Lung (tissue), 12 donors: ENCODE measurements around the gene ZNF77. TPM values are rescaled to one million over a fixed set of nuclear protein-coding genes. Genes with fewer than 3 reads are reported as not detected.

Experiments used
- ATAC-seq: fragments of 200-7000 bp; cut with Tn5 transposase; one replicate; pipeline ENCODE4 v1.9.1; 2020; ENCODE audit warnings: moderate number of reproducible peaks; ENCODE audit not compliant: insufficient read depth, low FRiP score
- DNase-seq, 3 donors: peaks; one replicate each; pipeline ENCODE4 v3.0.0-alpha.2; 2013 to 2017
- H3K27ac ChIP-seq, 2 donors: one replicate each; pipeline ENCODE4 v1.5.1; 2013; ENCODE audit warnings: mild to moderate bottlenecking in 2 of 2, moderate library complexity in 2 of 2, control low read depth in 1 of 2, inconsistent platforms in 1 of 2, low read depth in 1 of 2, low read length in 1 of 2
- H3K27me3 ChIP-seq, 3 donors: one replicate each; pipeline ENCODE4 v1.5.1; 2013; ENCODE audit warnings: low read length in 2 of 3; ENCODE audit not compliant: control insufficient read depth in 3 of 3, insufficient read depth in 3 of 3
- H3K36me3 ChIP-seq, 4 donors: one replicate each; pipeline ENCODE4 v1.5.1; 2013; ENCODE audit warnings: low read length in 4 of 4, mild to moderate bottlenecking in 1 of 4, moderate library complexity in 1 of 4; ENCODE audit not compliant: control insufficient read depth in 4 of 4, insufficient read depth in 4 of 4
- H3K4me1 ChIP-seq, 5 donors: one replicate each; pipeline ENCODE4 v1.5.1; 2013; ENCODE audit warnings: low read length in 5 of 5, mild to moderate bottlenecking in 2 of 5, moderate library complexity in 1 of 5; ENCODE audit not compliant: control insufficient read depth in 5 of 5, insufficient read depth in 5 of 5
- H3K4me3 ChIP-seq: one replicate; pipeline ENCODE4 v1.5.1; 2013; ENCODE audit warnings: mild to moderate bottlenecking, control low read depth, moderate library complexity
- H3K9ac ChIP-seq, 2 donors: one replicate each; pipeline ENCODE4 v1.5.1; 2013; ENCODE audit warnings: low read length in 2 of 2, control low read depth in 1 of 2; ENCODE audit not compliant: insufficient read depth in 1 of 2
- H3K9me3 ChIP-seq, 4 donors: one replicate each; pipeline ENCODE4 v1.5.1; 2013; ENCODE audit warnings: low read length in 3 of 4, mild to moderate bottlenecking in 1 of 4, moderate library complexity in 1 of 4; ENCODE audit not compliant: control insufficient read depth in 4 of 4, insufficient read depth in 3 of 4
- WGBS, 2 donors: extraction: QIAGEN DNeasy Blood & Tissue Kit; methylation state at CpG; one replicate each; pipeline ENCODE4 v1.1.7; 2013; 5-methylcytosine and 5-hydroxymethylcytosine counted together
- polyA plus RNA-seq, 2 donors: library from polyadenylated mRNA; stranded (reverse); fragments of 200-250 nt; gene quantifications; one replicate each; pipeline ENCODE4 v1.2.1, GENCODE V29; 2013
- total RNA-seq, 2 donors: library from RNA; depleted of rRNA in 1 of 2; stranded (reverse); fragments of >200 nt in 1 of 2; gene quantifications; one replicate each; pipeline ENCODE4 v1.2.1, GENCODE V29; 2014 to 2021
- TF ChIP-seq, protein P1 (sequence below): IDR thresholded peaks from 2 replicates; pipeline ENCODE4 v1.5.1; 2012; ENCODE audit warnings: mild to moderate bottlenecking; ENCODE audit errors: control extremely low read depth, extremely low read depth
- donor health status: control.
- donor health status: control.
- donor health status: Bipolar disorder and iron deficiency.
- donor health status: healthy.
- donor health status: DM: yes; HTN: yes; CAD: no.

ZNF77 gene
- total and polyA plus RNA-seq, 4 donors = 3.0 to 6.7 (median 3.2) TPM

DNA sequence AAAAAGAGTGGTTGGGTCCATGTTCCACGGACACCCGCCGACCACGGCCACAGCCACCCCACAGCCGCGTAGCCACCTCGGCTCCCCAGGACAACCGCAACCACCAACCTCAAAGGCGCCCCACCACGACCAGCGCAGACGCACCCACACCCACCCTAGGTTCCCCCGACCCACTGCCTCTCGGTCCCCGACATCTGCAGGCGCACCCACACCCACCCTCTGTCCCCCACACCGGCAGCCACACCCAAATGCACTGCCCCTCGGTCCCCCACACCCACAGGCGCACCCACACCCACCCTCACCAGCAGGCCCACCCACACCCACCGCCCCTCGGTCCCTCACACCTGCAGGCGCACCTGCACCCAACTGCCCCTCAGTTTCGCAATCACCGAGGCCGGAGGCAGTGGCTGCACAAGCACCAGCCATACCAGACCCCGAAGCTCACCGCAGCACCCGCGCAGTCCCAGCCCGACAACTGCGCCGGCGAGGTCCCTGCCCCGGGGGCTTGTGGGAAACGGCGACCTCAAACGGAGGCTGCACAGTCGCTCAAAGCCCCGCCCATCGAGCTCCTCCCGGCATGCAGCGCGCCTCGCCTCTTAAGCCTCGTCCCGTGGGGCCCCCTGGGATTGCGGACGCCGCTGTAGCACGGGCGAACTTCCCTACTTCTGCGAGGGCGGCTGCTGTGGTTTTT, 18.3 kb downstream of the ZNF77 start:
- no peak overlapping the region for H3K4me3 ChIP-seq
- H3K36me3 ChIP-seq = peaks cover 0 to 5% (median 0%) of the 10 kb centered on the region in 4 donors
- H3K9ac ChIP-seq = no peak overlapping the region
- WGBS, 2 donors = 93 to 94% methylated on average over 53 of the region's 53 CpGs
- DNase-seq (no peak), ATAC-seq (no peak)
- no peaks in the 10 kb centered on the region for H3K27me3 ChIP-seq
- peaks cover 0 to 5% (median 0%) of the 10 kb centered on the region in 5 donors for H3K4me1 ChIP-seq
- H3K9me3 ChIP-seq = peaks cover 0 to 3% (median under 1%) of the 10 kb centered on the region in 4 donors
- no peak overlapping the region for H3K27ac ChIP-seq
- TF ChIP-seq, protein P1, sequence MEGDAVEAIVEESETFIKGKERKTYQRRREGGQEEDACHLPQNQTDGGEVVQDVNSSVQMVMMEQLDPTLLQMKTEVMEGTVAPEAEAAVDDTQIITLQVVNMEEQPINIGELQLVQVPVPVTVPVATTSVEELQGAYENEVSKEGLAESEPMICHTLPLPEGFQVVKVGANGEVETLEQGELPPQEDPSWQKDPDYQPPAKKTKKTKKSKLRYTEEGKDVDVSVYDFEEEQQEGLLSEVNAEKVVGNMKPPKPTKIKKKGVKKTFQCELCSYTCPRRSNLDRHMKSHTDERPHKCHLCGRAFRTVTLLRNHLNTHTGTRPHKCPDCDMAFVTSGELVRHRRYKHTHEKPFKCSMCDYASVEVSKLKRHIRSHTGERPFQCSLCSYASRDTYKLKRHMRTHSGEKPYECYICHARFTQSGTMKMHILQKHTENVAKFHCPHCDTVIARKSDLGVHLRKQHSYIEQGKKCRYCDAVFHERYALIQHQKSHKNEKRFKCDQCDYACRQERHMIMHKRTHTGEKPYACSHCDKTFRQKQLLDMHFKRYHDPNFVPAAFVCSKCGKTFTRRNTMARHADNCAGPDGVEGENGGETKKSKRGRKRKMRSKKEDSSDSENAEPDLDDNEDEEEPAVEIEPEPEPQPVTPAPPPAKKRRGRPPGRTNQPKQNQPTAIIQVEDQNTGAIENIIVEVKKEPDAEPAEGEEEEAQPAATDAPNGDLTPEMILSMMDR = no peak

DNA sequence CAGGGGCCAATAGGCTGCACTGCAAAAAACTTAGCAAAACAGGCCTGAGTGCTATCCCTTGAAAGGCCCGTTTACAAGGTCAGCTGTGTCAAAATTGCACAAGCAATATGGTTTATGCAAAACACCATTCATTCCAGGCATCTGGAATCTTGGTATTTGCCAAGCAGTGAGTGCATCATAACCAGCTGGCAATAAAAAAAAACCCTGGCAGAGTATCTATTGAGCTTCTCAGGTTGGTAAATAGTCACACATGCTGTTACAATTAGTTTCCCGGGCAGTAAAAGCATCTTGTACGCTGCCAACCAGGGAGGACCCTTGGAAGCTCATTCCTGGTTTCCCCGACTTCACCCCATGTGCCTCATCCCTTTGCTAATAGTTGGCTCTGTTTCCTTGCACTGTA, 21.3 kb downstream of the ZNF77 start:
- 59 to 67% methylated on average over 4 of the region's 4 CpGs for WGBS, 2 donors
- DNase-seq (no peak), ATAC-seq (no peak)
- Histone ChIP-seq H3K36me3 (peaks cover 0 to 8% (median under 1%) of the 10 kb centered on the region in 4 donors), H3K27me3 (no peaks in the 10 kb centered on the region), H3K9me3 (peaks cover 0 to 2% (median 0%) of the 10 kb centered on the region in 4 donors), H3K4me1 (peaks cover 0 to 5% (median 0%) of the 10 kb centered on the region in 5 donors), H3K9ac (no peak overlapping the region), H3K27ac (no peak overlapping the region), H3K4me3 (no peak overlapping the region)
- TF ChIP-seq, protein P1 = no peak

DNA sequence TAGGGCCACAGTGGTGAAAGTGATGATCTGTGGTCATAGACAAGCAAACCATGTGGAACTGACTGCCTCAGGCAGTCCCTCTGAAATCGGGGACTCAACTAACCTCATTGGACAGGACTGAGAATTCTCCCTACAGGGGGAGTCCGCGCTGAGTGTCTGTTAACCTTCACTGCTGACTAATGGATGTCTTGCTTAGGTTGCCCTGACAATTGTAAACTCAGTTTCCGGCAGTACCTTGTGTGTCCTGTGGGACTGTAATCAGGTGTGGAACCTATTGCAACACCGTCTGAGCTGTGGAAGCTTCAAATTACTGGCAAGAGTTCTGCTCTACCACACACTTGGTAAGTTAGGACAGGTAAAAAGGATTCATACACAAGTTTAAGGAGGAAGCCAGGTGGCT, 21.8 kb downstream of the ZNF77 start:
- WGBS, 2 donors = 56 to 60% methylated on average over 5 of the region's 5 CpGs
- H3K27me3 ChIP-seq = no peaks in the 10 kb centered on the region
- H3K4me3 ChIP-seq = no peak overlapping the region
- H3K4me1 ChIP-seq = peaks cover 0 to 5% (median 0%) of the 10 kb centered on the region in 5 donors
- ATAC-seq = no peak
- DNase-seq = no peak
- H3K9ac ChIP-seq = no peak overlapping the region
- H3K27ac ChIP-seq = no peak overlapping the region
- H3K9me3 ChIP-seq = peaks cover 0 to 3% (median under 1%) of the 10 kb centered on the region in 4 donors
- peaks cover 1 to 10% (median 2%) of the 10 kb centered on the region in 4 donors for H3K36me3 ChIP-seq
- TF ChIP-seq, protein P1 = no peak
